GM18861 (cell line): ENCODE measurements around the gene MYL3.
"Not testable (repeated sequence)": the region's sequence is repeated elsewhere in the genome, so short reads cannot be mapped to it uniquely, and the experiment has no call there.

Experiments
- ATAC-seq: cut with Tn5 transposase; IDR thresholded peaks from one replicate; pipeline ENCODE4 v1.9.1; 2021; ENCODE audit not compliant: unreplicated experiment

Gene MYL3

DNA sequence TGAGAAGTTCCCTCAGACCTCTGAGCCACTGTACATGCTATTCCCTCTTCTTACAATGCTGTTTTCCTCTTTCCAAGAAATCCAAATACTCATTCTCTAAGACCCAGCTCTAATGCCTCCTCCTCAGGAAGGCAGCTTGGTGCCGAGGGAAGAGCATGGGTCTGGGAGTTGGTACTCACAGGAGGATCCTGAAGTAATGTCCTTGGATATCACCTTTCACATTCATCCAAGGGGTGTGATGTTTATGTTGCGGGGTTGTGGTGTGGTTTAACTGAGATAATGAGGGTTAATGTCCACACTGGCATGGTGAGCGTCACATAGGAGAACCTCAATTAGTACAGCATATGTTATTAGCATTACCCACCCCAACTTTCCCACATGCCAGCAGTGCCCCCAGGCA lies 31.9 kb downstream of the MYL3 start:
- no peak for ATAC-seq

- ATAC-seq: no peak
Observed at GRCh38 chr3:46830801-46831200, 32.4 kb downstream of the MYL3 start.

GRCh38 chr3:46829699-46830208 lies 33.5 kb downstream of the MYL3 start:
- ATAC-seq: no peak

GRCh38 chr3:46825450-46825849 lies 37.8 kb downstream of the MYL3 start:
- no peak for ATAC-seq

- no peak for ATAC-seq
Observed at GRCh38 chr3:46824211-46824970, 38.9 kb downstream of the MYL3 start.

DNA sequence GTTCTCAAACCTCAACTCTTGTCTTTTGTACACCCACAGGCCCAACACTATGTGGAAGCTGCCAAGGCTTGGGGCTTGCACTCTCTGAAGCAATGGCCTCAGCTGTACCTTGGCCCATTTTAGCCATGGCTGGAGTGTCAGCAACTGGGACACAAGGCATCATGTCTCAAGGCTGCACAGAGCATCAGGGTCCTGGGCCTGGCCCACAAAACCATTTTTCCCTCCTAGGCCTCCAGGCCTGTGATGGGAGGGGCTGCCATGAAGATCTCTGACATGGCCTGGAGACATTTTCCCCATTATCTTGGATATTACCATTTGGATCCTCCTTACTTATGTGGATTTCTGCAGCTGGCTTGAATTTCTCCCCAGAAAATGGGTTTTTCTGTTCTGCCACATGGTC lies 39.9 kb downstream of the MYL3 start:
- not testable (repeated sequence) for ATAC-seq

- no peak for ATAC-seq
Observed at GRCh38 chr3:46821553-46821952, 41.7 kb downstream of the MYL3 start.

GRCh38 chr3:46820852-46821251 lies 42.4 kb downstream of the MYL3 start:
- no peak for ATAC-seq

GRCh38 chr3:46812237-46812791 lies 50.9 kb downstream of the MYL3 start:
- no peak for ATAC-seq

DNA sequence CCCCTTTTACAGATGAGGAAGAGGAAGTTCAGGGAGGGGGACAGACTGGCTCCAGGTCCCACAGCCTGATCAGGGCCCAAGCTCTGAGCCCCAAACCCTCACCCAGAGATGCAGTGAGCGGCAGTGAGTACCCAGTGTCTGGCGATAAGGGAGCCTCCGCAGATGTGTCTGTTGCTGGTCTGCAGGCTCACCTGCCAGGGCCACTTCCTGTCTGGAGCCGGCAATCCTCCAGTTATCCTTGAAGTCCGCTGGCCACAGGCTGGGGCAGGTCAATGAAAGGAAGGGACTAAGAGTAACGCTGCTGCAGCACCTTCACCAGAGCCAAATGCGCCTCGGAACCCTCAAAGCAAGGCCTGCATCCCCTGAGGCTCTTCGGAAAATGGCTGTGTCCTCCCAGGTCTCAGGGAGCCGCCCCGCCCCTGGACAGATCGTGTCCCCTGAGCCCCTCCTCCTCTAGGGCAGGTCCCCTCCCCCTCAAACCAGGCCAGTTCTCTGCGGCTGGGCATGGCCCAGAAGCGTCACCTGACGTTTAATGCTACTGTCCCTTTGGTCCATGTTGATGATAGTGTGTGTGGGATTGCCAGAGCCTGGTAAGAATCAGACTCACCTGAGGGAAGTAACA lies 51.5 kb downstream of the MYL3 start:
- ATAC-seq: no peak

DNA sequence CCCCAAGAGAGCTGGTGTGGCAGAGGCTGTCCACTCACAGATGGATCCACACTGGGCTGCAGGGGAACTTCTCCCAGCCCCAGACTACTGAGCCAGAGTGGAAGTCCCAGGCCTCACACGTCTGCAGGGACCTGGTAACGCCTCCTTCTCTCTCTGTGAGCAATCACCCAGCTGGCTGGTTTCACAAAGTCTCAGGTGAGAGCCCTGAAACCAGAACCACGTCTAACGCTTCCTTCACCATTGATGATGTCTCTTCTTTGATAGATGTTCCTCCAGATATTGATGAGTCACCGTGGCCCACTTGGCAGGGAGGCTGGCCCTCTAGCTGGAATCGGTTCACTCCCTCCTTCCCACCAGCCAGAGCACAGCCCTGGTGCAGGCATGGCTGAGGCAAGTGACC lies 54.5 kb downstream of the MYL3 start:
- ATAC-seq: not testable (repeated sequence)
